ENCODE results near the gene PABPN1.
"Not testable (repeated sequence)": the region's sequence is repeated elsewhere in the genome, so short reads cannot be mapped to it uniquely, and the experiment has no call there.

Gene PABPN1

GRCh38 chr14:23320584-23321571, at the start of gene PABPN1:
PABPN1 (plus strand) TSS chr14:23321457; CDS start chr14:23321470, 13 bp downstream.
- DNase-seq = peak; percentile 100

- DNase-seq = no peak
These were observed 45.8 kb upstream of the PABPN1 start for GRCh38 chr14:23275412-23275811.

- no peak for DNase-seq
These were observed 44.1 kb upstream of the PABPN1 start for GRCh38 chr14:23277189-23277588.

GRCh38 chr14:23277928-23278327, 43.3 kb upstream of the PABPN1 start:
- DNase-seq = not testable (repeated sequence)

GRCh38 chr14:23281247-23281646, 40.0 kb upstream of the PABPN1 start:
- DNase-seq = no peak

GRCh38 chr14:23284654-23285529, 36.4 kb upstream of the PABPN1 start:
- DNase-seq = no peak

- DNase-seq = no peak
These were observed 35.7 kb upstream of the PABPN1 start for GRCh38 chr14:23285530-23286019.

GRCh38 chr14:23286020-23286901, 35.0 kb upstream of the PABPN1 start, which contains the start of gene HOMEZ:
HOMEZ (minus strand) TSS chr14:23286132; CDS start chr14:23285952, 180 bp downstream.
- peak; percentile 98 for DNase-seq

- DNase-seq = no peak
These were observed 34.3 kb upstream of the PABPN1 start for GRCh38 chr14:23286902-23287479.

- DNase-seq = peak; percentile 56
These were observed 26.3 kb upstream of the PABPN1 start for GRCh38 chr14:23294734-23295561.

GRCh38 chr14:23296012-23296777, 25.1 kb upstream of the PABPN1 start:
- DNase-seq = no peak

- no peak for DNase-seq
These were observed 24.2 kb upstream of the PABPN1 start for GRCh38 chr14:23297096-23297495.

GRCh38 chr14:23297611-23298277, 23.5 kb upstream of the PABPN1 start:
- no peak for DNase-seq

- peak; percentile 19 for DNase-seq
These were observed 21.9 kb upstream of the PABPN1 start for GRCh38 chr14:23299211-23299957.

GRCh38 chr14:23299986-23300686, 21.1 kb upstream of the PABPN1 start:
- no peak for DNase-seq

- DNase-seq = no peak
These were observed 20.5 kb upstream of the PABPN1 start for GRCh38 chr14:23300687-23301223.

GRCh38 chr14:23301288-23301968, 19.8 kb upstream of the PABPN1 start:
- DNase-seq = peak; percentile 96

All from MV-4-11 (cell line).